H1 (cell line): Measurements from ENCODE around the gene UBQLNL. TPM values are rescaled to one million over a fixed set of nuclear protein-coding genes. Genes with fewer than 3 reads are reported as not detected.

ENCODE experiments used
- CHD7 ChIP-seq: fragments of 300-600 bp; sonication (generic); IDR thresholded peaks from 2 replicates; pipeline ENCODE4 v1.7.1; 2012; ENCODE audit warnings: low read length, moderate library complexity, mild to moderate bottlenecking, inconsistent platforms; ENCODE audit not compliant: insufficient replicate concordance
- EGR1 ChIP-seq: IDR thresholded peaks from 2 replicates; pipeline ENCODE4 v1.6.1; 2011; ENCODE audit warnings: low read depth, low read length, borderline replicate concordance
- POLR2AphosphoS5 ChIP-seq: IDR thresholded peaks from 2 replicates; pipeline ENCODE4 v1.6.1; 2011; ENCODE audit warnings: low read depth, low read length
- RXRA ChIP-seq: IDR thresholded peaks from 2 replicates; pipeline ENCODE4 v1.6.1; 2011; ENCODE audit warnings: low read depth, mild to moderate bottlenecking, low read length, moderate library complexity; ENCODE audit not compliant: insufficient read depth
- polyA plus RNA-seq, 7 experiments: library from polyadenylated mRNA; depleted of rRNA in 3 of 7; stranded (reverse) in 5 of 7; unstranded in 2 of 7; fragments of >200 nt in 5 of 7; fragments of 200-250 nt in 2 of 7; gene quantifications; 1 replicate in 5 of 7; 2 replicates in 1 of 7; 4 replicates in 1 of 7; pipeline versions ENCODE4 v1.2.1 to v1.2.3, GENCODE V29; 2011 to 2013; ENCODE audit warnings: missing spikeins in 2 of 7, mixed read lengths in 2 of 7
- total RNA-seq: library from RNA; stranded (reverse); fragmentation: NEBNext Ultra II Directional; extraction: Animal tissue kit (Norgen Biotek cat#: 25700); gene quantifications from 2 replicates; pipeline ENCODE4 v1.2.1, GENCODE V29; 2021

UBQLNL gene
- total and polyA plus RNA-seq, 2 of the 8 experiments (the other 6 are each of a cell fraction or from before 2014, with no cell fraction given): 0.35 TPM; not detected in 1

GRCh38 chr11:5500393-5500801 lies 16.1 kb downstream of the UBQLNL start (continued):
- TF ChIP-seq CHD7: no peak
- no peak for TF ChIP-seq EGR1
- TF ChIP-seq RXRA: no peak
- TF ChIP-seq POLR2AphosphoS5: no peak
